Endothelial cell of umbilical vein (primary cell): ENCODE results near the gene GRID2. TPM values are rescaled to one million over a fixed set of nuclear protein-coding genes. Genes with fewer than 3 reads are reported as not detected.

Experiments
- BruUV-seq: library from RNA; stranded (reverse); fragments of 400-500 nt; replicated peaks from 2 replicates; lab custom pipeline; 2021; lab: Mats Ljungman, UMichigan
- CTCF ChIA-PET: fragments of 300-600, 350-600 bp; sonication (Branson Sonifier 250); formaldehyde crosslinking; loops from one replicate; lab custom pipeline; 2021; ENCODE audit warnings: antibody characterized with exemption, inconsistent platforms; lab: Charles Lee
- POLR2A ChIA-PET: fragments of 300-600, 350-600 bp; sonication (Branson Sonifier 250); formaldehyde crosslinking; loops from one replicate; lab custom pipeline; 2021; ENCODE audit warnings: antibody characterized with exemption, inconsistent platforms; lab: Charles Lee
- DNase-seq: peaks from one replicate; pipeline ENCODE4 v3.0.0-alpha.2; 2011; ENCODE audit warnings: low read depth, low spot score
- FAIRE-seq: peaks from 2 replicates; lab custom pipeline; 2011; peaks lifted over from hg19 to GRCh38; lab: Jason Lieb, UNC
- H2AFZ ChIP-seq: 2 replicates; pipeline ENCODE4 v1.6.0; 2012; ENCODE audit warnings: low read depth, low read length, control low read depth, inconsistent platforms
- H3K27ac ChIP-seq: 2 replicates; pipeline ENCODE4 v1.5.1; 2011; ENCODE audit warnings: low read depth, mild to moderate bottlenecking, control low read depth, low read length, moderate library complexity; ENCODE audit not compliant: insufficient read depth
- H3K27me3 ChIP-seq, 2 experiments: 2 replicates each; pipeline versions ENCODE4 v1.6.0 to v1.6.1; 2011; ENCODE audit warnings: low read length in 2 of 2, mixed read lengths in 1 of 2; ENCODE audit not compliant: control insufficient read depth in 2 of 2, insufficient read depth in 2 of 2
- H3K36me3 ChIP-seq, 2 experiments: 2 replicates in 1 of 2; 3 replicates in 1 of 2; pipeline ENCODE4 v1.5.1; 2011; ENCODE audit warnings: low read length in 2 of 2, mild to moderate bottlenecking in 1 of 2, moderate library complexity in 1 of 2; ENCODE audit not compliant: control insufficient read depth in 2 of 2, insufficient read depth in 2 of 2; ENCODE audit errors: extremely low read depth in 1 of 2
- H3K4me1 ChIP-seq: 3 replicates; pipeline ENCODE4 v1.5.1; 2011; ENCODE audit warnings: mild to moderate bottlenecking, low read length; ENCODE audit not compliant: control insufficient read depth, insufficient read depth; ENCODE audit errors: extremely low read depth
- H3K4me2 ChIP-seq: 2 replicates; pipeline ENCODE4 v1.6.1; 2011; ENCODE audit warnings: low read length, control low read depth, mixed read lengths; ENCODE audit not compliant: insufficient read depth
- H3K4me3 ChIP-seq, 3 experiments: fragments of 200-600 bp in 1 of 3; sonication (generic), shearing (Covaris generic) in 1 of 3; replicated peaks in 1 of 3; 2 replicates each; pipeline ENCODE4 v1.5.1; 2011 to 2016; ENCODE audit warnings: control low read depth in 3 of 3, low read length in 3 of 3, mild to moderate bottlenecking in 2 of 3, inconsistent platforms in 1 of 3, low read depth in 1 of 3, moderate library complexity in 1 of 3; ENCODE audit not compliant: insufficient read depth in 1 of 3
- H3K79me2 ChIP-seq: 2 replicates; pipeline ENCODE4 v1.6.0; 2012; ENCODE audit warnings: low read length, inconsistent platforms; ENCODE audit not compliant: control insufficient read depth, insufficient read depth
- H3K9ac ChIP-seq: replicated peaks from 2 replicates; pipeline ENCODE3; 2011; ENCODE audit warnings: low read length, control low read depth; ENCODE audit not compliant: insufficient read depth; ENCODE audit errors: extremely low read depth
- H3K9me1 ChIP-seq: replicated peaks from 3 replicates; pipeline ENCODE4 v1.6.0; 2011; ENCODE audit warnings: mild to moderate bottlenecking, low read length; ENCODE audit not compliant: control insufficient read depth, insufficient read depth; ENCODE audit errors: extremely low read depth
- H3K9me3 ChIP-seq: replicated peaks from 2 replicates; pipeline ENCODE4 v1.5.1; 2012; ENCODE audit warnings: low read length, inconsistent platforms; ENCODE audit not compliant: control insufficient read depth, insufficient read depth
- H4K20me1 ChIP-seq: replicated peaks from 2 replicates; pipeline ENCODE3; 2011; ENCODE audit warnings: mild to moderate bottlenecking, low read length; ENCODE audit not compliant: control insufficient read depth, insufficient read depth; ENCODE audit errors: extremely low read depth
- EZH2 ChIP-seq: IDR thresholded peaks from 2 replicates; pipeline ENCODE4 v1.6.1; 2012; ENCODE audit warnings: borderline replicate concordance, low read depth, mild to moderate bottlenecking, moderate library complexity, low read length, inconsistent platforms; ENCODE audit not compliant: severe bottlenecking
- FOS ChIP-seq: IDR thresholded peaks from 2 replicates; pipeline ENCODE4 v1.6.1; 2011; ENCODE audit warnings: mild to moderate bottlenecking, low read length, moderate library complexity, borderline replicate concordance; ENCODE audit not compliant: insufficient read depth
- GATA2 ChIP-seq: IDR thresholded peaks from 2 replicates; pipeline ENCODE4 v1.7.0; 2011; ENCODE audit warnings: low read depth, mild to moderate bottlenecking, moderate library complexity, mixed read lengths, low read length; ENCODE audit not compliant: insufficient read length, insufficient read depth
- JUN ChIP-seq: IDR thresholded peaks from 2 replicates; pipeline ENCODE4 v1.6.1; 2011; ENCODE audit warnings: borderline replicate concordance, low read depth; ENCODE audit not compliant: insufficient read length, insufficient read depth
- MAX ChIP-seq: IDR thresholded peaks from 2 replicates; pipeline ENCODE4 v1.6.1; 2011; ENCODE audit not compliant: insufficient read depth, insufficient read length
- MYC ChIP-seq: IDR thresholded peaks from one replicate; pipeline ENCODE4 v1.6.1; 2011; ENCODE audit warnings: mild to moderate bottlenecking, low read depth, low read length
- POLR2A ChIP-seq: IDR thresholded peaks from 2 replicates; pipeline ENCODE4 v1.6.1; 2012; ENCODE audit warnings: low read depth, mild to moderate bottlenecking, control low read depth, low read length
- POLR2AphosphoS5 ChIP-seq: IDR thresholded peaks from 2 replicates; pipeline ENCODE4 v1.6.1; 2012; ENCODE audit warnings: low read depth, mild to moderate bottlenecking, control low read depth, low read length, moderate library complexity; ENCODE audit not compliant: insufficient read depth
- dilution Hi-C: fragments of 300-500 bp; cut with MboI; formaldehyde crosslinking; loops from one replicate; pipeline ENCODE4 v1.15.0; 2019; ENCODE audit warnings: low sequenced_read_pairs; ENCODE audit not compliant: extremely low pct_ligation_motif_present
- intact Hi-C: fragments of 100-400 bp; cut with micrococcal nuclease; formaldehyde crosslinking; loops from one replicate; pipeline ENCODE4 v1.10.0; 2022
- polyA plus RNA-seq, 4 experiments: library from polyadenylated mRNA; depleted of rRNA in 3 of 4; stranded (reverse) in 3 of 4; unstranded in 1 of 4; fragments of >200 nt; gene quantifications; 2 replicates each; pipeline versions ENCODE4 v1.2.1 to v1.2.3, GENCODE V29; 2011 to 2012; ENCODE audit warnings: missing spikeins in 1 of 4
- total RNA-seq: library from RNA; stranded (reverse); gene quantifications from 2 replicates; pipeline ENCODE4 v1.2.3, GENCODE V29; 2021
- TF ChIP-seq, protein P1 (sequence below), 2 donors: IDR thresholded peaks; 1 replicate in 1 of 2; 2 replicates in 1 of 2; pipeline ENCODE4 v1.5.1; 2011; ENCODE audit warnings: low read length in 2 of 2, mild to moderate bottlenecking in 2 of 2, moderate library complexity in 2 of 2, control low read depth in 1 of 2, inconsistent platforms in 1 of 2, low read depth in 1 of 2; ENCODE audit not compliant: insufficient read depth in 1 of 2; ENCODE audit errors: extremely low read depth in 1 of 2

GRID2 gene
- total and polyA plus RNA-seq, 2 donors (not counting 3 experiments of a cell fraction or from before 2014, with no cell fraction given), result not detected

DNA sequence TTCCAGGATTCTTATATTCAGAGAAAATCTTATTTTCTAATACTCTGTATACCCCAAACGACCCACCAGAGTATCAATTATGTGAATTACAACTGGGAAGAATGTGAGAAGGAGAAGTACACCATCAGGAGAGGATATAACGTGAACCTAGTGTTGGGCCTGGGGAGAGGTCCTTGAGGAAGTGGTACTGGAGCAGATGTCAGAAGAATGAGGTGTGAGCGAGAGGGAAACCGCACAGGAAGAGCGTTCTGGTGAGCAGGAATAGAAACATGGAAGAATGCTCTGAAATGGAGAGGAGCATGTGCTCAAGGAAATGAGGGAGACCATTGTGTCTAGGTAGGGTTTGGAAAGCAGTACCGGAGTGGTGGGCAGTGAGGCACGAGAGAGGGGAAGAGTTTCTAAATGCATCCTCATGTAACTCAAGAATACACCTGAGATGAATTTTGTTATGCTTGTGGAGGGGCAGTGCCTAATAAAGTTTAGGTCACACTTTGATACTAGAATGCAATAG, 151.6 kb downstream of the GRID2 start:
- DNase-seq (no peak), FAIRE-seq (no peak)
- intact Hi-C loops (no loop called here), dilution Hi-C loops (no loop called here)
- Histone ChIP-seq H3K36me3 (no peaks in the 10 kb centered on the region), H3K9ac (no peak overlapping the region), H4K20me1 (no peaks in the 10 kb centered on the region), H3K27me3 (no peaks in the 10 kb centered on the region), H3K9me3 (no peaks in the 10 kb centered on the region), H3K27ac (no peak overlapping the region), H2AFZ (no peak overlapping the region), H3K4me1 (no peaks in the 10 kb centered on the region), H3K4me2 (no peak overlapping the region), H3K79me2 (no peaks in the 10 kb centered on the region), H3K4me3 (no peak overlapping the region), H3K9me1 (no peaks in the 10 kb centered on the region)
- ChIA-PET CTCF (no interaction called here), POLR2A (no interaction called here)
- TF ChIP-seq JUN (no peak), POLR2A (no peak), MYC (no peak), MAX (no peak), FOS (no peak), POLR2AphosphoS5 (no peak), GATA2 (no peak), EZH2 (no peak)
- TF ChIP-seq, protein P1, sequence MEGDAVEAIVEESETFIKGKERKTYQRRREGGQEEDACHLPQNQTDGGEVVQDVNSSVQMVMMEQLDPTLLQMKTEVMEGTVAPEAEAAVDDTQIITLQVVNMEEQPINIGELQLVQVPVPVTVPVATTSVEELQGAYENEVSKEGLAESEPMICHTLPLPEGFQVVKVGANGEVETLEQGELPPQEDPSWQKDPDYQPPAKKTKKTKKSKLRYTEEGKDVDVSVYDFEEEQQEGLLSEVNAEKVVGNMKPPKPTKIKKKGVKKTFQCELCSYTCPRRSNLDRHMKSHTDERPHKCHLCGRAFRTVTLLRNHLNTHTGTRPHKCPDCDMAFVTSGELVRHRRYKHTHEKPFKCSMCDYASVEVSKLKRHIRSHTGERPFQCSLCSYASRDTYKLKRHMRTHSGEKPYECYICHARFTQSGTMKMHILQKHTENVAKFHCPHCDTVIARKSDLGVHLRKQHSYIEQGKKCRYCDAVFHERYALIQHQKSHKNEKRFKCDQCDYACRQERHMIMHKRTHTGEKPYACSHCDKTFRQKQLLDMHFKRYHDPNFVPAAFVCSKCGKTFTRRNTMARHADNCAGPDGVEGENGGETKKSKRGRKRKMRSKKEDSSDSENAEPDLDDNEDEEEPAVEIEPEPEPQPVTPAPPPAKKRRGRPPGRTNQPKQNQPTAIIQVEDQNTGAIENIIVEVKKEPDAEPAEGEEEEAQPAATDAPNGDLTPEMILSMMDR (IDR thresholded peaks at IDR 0.05; ENCODE audit: extremely low read depth in 1 of 2, insufficient read depth in 1 of 2, low read depth in 1 of 2, low read length in 2 of 2), result no peak
- no TSS peak for BruUV-seq
